Activated T-cell treated with anti-CD3 and anti-CD28 coated beads, Interleukin-2, amount 50 U/mL, for 24 hours (primary cell): ENCODE data around the gene RMRP.
"Not testable (repeated sequence)": the region's sequence is repeated elsewhere in the genome, so short reads cannot be mapped to it uniquely, and the experiment has no call there.

Experiments
- DNase-seq: peaks from one replicate; pipeline ENCODE4 v3.0.0-alpha.2; 2020
- H3K27ac Mint-ChIP-seq: 2 replicates; pipeline ENCODE4 v1.8.0; 2020; ENCODE audit warnings: mild to moderate bottlenecking, mixed read lengths
- H3K27me3 Mint-ChIP-seq: 2 replicates; pipeline ENCODE4 v1.8.0; 2020; ENCODE audit warnings: mixed read lengths
- H3K36me3 Mint-ChIP-seq: 2 replicates; pipeline ENCODE4 v1.8.0; 2020; ENCODE audit warnings: low read depth, mixed read lengths
- H3K4me1 Mint-ChIP-seq: 2 replicates; pipeline ENCODE4 v1.8.0; 2020; ENCODE audit warnings: low read depth, mixed read lengths
- H3K4me3 Mint-ChIP-seq: 2 replicates; pipeline ENCODE4 v1.8.0; 2020; ENCODE audit warnings: mild to moderate bottlenecking, moderate library complexity, mixed read lengths
- H3K9me3 Mint-ChIP-seq: 2 replicates; pipeline ENCODE4 v1.8.0; 2020; ENCODE audit warnings: mixed read lengths

Gene RMRP

DNA sequence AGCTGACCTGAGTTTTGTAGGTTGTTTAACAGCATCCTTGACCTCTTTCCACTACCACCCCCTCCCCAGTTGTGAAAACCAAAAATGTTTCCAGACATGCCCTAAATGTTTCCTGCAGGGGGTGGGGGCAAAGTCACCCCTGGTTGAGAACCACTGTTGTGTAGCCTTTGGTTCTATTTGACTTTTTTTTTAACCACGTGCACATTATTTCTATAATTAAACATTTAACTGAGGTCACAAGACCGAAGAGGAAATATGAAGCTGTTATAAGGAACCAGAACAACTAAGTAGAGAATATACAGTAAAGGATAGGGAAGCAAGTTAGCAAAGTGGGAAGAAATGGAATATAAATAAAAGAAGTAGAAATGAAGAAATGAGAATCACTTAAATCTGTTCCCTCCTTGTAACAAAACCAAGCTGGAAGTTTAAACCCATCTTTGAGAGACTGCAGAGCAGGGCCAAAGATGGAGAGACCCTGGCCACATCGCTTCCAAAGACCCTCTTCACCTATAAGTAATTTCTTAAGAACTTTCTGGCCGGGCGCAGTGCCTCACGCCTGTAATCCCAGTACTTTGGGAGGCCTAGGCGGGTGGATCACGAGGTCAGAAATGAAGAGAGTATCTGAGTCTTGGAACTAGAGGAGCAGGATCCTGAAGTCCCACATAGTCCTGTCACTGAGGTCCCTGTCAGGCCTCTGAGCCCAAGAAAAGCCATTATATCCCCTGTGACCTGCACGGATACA lies 21.5 kb downstream of the RMRP start:
- no peaks in the 10 kb centered on the region for H3K27me3 Mint-ChIP-seq
- H3K4me3 Mint-ChIP-seq, result no peak overlapping the region
- DNase-seq, result peak; percentile 19
- H3K4me1 Mint-ChIP-seq, result peaks cover 59% of the 10 kb centered on the region
- peak overlapping the region; percentile 84 for H3K27ac Mint-ChIP-seq
- no peaks in the 10 kb centered on the region for H3K9me3 Mint-ChIP-seq
- peaks cover 9% of the 10 kb centered on the region for H3K36me3 Mint-ChIP-seq

DNA sequence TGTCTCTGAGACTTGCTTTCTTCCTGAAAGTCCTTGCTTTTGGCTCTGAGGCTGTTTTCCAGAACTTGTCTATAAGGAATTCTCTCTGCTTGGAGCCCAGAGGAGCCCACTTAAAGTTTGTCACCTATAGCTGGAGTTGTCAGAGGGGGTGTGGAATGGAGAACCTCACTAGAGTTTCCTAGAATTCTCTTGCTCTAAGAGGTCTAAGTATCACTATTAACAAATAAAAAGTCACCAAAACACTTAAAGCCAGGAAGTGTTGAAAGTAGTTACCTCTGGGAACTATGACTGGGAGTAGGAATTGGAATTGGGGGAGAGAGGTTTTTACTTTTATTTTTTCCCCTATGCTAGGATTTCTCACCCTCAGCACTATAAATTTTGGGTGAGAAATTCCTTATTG lies 22.1 kb downstream of the RMRP start:
- H3K27me3 Mint-ChIP-seq, result no peaks in the 10 kb centered on the region
- H3K4me1 Mint-ChIP-seq, result peaks cover 57% of the 10 kb centered on the region
- H3K36me3 Mint-ChIP-seq, result peaks cover 5% of the 10 kb centered on the region
- H3K27ac Mint-ChIP-seq, result peak overlapping the region; percentile 84
- peak; percentile 3 for DNase-seq
- H3K9me3 Mint-ChIP-seq, result no peaks in the 10 kb centered on the region
- H3K4me3 Mint-ChIP-seq, result no peak overlapping the region

DNA sequence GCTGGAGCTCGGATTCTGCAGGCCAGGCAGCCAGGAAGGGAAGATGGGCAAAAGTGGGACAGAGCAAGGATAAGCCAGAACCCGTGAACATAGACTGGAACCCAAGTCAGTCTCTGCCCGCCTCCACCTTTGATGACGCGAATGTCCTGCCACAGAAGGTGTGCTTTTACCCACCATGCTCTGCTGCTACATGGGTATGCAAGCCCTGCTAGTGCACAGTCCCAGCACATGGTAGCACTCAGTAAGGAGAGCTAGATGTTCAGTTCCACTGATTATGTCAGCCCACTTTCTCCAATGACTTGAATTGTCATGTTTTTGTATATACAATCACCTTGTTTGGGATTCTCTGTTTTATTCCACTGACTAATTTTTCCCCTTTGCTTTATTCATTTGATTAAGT lies 28.2 kb downstream of the RMRP start:
- no peak overlapping the region for H3K27ac Mint-ChIP-seq
- H3K27me3 Mint-ChIP-seq, result no peaks in the 10 kb centered on the region
- H3K4me1 Mint-ChIP-seq, result peaks cover 11% of the 10 kb centered on the region
- peak; percentile 9 for DNase-seq
- no peaks in the 10 kb centered on the region for H3K36me3 Mint-ChIP-seq
- no peak overlapping the region for H3K4me3 Mint-ChIP-seq
- no peaks in the 10 kb centered on the region for H3K9me3 Mint-ChIP-seq

DNA sequence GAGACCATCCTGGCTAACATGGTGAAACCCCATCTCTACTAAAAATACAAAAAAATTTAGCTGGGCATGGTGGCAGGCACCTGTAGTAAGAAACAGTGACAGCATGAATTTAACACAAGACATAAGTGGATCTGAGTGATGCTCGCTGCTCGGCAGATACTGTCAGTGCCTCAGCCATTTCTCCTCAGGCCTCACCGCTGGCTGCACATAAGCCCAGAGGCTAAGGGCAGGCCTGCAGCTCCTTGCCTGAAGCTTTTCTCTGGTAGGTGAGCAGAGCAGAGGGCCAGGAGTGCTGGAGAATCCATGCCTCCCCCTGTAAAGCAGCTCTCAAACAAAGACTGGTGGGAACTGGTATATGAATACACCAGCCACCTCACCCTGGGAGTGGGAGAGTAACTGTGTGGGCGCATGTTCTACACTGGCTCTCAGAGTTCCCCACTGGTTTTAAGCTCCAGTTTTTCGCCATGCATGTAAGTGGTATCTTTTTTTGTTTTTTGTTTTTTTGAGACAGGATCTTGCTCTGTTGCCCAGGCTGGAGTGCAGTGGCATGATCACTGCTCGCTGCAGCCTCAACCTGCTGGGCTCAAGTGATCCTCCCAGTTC lies 29.3 kb downstream of the RMRP start:
- Mint-ChIP-seq H3K4me1 (peaks cover 9% of the 10 kb centered on the region), H3K27me3 (no peaks in the 10 kb centered on the region), H3K36me3 (no peaks in the 10 kb centered on the region), H3K9me3 (no peaks in the 10 kb centered on the region), H3K27ac (no peak overlapping the region), H3K4me3 (no peak overlapping the region)
- peak; percentile 22 for DNase-seq

DNA sequence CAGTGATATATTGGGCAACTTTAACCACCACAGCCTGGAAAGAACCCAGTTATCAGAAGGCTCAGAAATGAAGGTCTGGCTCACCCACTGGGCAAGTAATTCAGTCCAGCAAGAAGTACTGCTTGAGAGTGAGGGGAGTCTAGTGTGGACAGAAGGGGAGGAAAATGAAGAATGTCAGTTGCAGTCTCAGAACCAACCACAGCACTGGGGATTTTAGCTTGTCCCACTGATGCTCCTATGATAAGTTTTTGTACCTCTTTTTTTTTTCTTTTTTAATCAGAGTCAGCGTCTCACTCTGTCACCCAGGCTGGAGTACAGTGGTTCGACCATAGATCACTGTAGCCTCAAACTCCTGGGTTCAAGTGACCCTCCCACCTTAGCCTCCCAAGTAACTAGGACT lies 30.2 kb downstream of the RMRP start:
- Mint-ChIP-seq H3K4me3 (no peak overlapping the region), H3K27me3 (no peaks in the 10 kb centered on the region), H3K4me1 (peaks cover 9% of the 10 kb centered on the region), H3K9me3 (no peaks in the 10 kb centered on the region), H3K36me3 (no peaks in the 10 kb centered on the region), H3K27ac (no peak overlapping the region)
- DNase-seq, result no peak

DNA sequence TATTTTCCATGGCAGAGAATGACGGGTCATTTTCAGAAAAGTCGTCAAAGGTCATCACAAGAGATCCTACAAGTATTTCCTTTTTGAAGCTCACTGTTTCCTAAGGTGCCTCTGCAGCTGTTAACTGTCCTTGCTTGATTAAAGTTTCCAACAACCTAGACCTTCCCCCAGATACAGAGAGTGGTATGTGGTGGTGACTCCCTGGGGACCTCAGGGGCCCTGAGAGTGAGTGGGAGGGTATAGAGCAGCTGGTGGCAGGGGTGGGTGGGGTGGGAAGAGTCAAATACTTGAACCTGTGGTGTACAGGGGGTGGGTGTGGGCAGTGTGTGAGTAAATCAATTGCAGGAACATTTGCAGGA lies 38.0 kb downstream of the RMRP start:
- H3K27me3 Mint-ChIP-seq, result no peaks in the 10 kb centered on the region
- H3K4me1 Mint-ChIP-seq, result peaks cover 46% of the 10 kb centered on the region
- DNase-seq, result no peak
- no peaks in the 10 kb centered on the region for H3K9me3 Mint-ChIP-seq
- no peak overlapping the region for H3K4me3 Mint-ChIP-seq
- no peaks in the 10 kb centered on the region for H3K36me3 Mint-ChIP-seq
- peak overlapping the region; percentile 89 for H3K27ac Mint-ChIP-seq

DNA sequence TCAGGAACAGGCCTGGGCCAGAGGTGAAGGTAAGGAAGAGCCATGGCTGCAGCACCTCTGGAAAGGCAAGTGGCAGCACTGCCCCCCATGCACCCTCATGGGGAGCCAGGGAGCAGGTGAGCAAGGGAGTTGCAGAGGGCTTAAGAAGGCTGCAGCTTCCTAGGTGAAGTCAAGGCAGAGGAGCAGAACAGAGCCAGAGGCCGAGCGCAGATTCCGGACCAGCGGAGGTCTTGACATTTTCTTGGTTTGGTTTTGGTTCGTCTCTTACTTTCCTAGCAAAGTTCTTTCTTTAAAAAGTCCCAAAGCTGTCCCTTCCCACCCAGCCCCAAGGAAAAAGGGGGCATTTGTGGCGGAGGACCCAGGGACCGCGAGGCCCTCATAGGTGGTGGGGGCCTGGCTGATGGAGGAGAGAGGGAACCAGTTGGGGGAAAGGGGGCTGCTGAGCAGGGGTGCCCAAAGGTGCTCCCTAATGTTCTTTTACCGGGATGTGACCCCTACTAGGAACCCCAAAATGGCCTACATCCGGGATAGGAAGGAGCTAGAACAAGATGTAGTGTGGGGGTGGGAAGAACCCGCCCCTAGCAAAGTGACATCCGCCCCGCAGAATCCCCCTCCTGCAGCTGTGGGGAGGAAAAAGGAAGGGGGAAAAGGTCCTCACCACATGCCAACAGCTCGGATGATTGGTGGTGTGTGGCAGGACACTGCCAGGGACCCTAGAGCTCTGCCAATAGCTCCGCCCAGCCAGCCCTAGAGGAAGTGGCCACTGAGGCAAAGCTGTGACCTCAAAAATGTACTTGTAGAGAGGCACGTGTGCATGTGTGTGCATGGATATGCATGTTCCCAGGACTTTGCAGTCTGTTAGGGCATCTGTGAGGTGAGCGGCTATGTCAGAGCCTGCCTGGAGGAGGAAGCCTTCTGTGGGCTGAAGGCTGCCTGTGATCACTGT lies 38.7 kb downstream of the RMRP start:
- Mint-ChIP-seq H3K27me3 (no peaks in the 10 kb centered on the region), H3K4me3 (peak overlapping the region; percentile 37), H3K9me3 (no peaks in the 10 kb centered on the region), H3K27ac (peak overlapping the region; percentile 89), H3K4me1 (peaks cover 46% of the 10 kb centered on the region), H3K36me3 (no peaks in the 10 kb centered on the region)
- DNase-seq, result peak; percentile 67

DNA sequence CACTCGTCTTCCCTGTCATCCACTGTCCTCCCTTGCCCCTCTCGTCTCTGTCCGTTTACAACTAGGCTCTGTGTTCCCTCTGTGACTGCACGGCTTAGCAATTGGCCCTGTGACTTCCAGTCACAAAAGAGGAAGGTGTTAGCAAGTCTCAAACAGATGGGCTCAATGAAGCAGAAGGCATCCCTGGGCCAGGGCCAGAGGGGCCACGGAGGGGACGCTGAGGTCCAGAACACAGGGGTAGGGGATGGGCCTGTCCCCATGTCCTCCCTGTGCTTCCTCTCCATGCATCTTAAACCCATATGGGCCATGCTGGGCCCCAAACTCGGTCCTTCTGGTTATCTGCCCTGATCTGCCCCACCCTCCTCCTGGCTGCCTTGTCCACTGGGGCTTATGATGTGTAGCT lies 39.5 kb downstream of the RMRP start, which contains the start of gene CD72:
Gene CD72 (minus strand): TSS at position 89 of the 403 bp plus-strand sequence. CDS start 110 bp downstream, outside the sequence.
- Mint-ChIP-seq H3K4me1 (peaks cover 46% of the 10 kb centered on the region), H3K27me3 (no peaks in the 10 kb centered on the region), H3K9me3 (no peaks in the 10 kb centered on the region), H3K36me3 (no peaks in the 10 kb centered on the region), H3K27ac (peak within 1 kb of the TSS; percentile 89), H3K4me3 (peak within 1 kb of the TSS; percentile 74)
- DNase-seq, result no peak

DNA sequence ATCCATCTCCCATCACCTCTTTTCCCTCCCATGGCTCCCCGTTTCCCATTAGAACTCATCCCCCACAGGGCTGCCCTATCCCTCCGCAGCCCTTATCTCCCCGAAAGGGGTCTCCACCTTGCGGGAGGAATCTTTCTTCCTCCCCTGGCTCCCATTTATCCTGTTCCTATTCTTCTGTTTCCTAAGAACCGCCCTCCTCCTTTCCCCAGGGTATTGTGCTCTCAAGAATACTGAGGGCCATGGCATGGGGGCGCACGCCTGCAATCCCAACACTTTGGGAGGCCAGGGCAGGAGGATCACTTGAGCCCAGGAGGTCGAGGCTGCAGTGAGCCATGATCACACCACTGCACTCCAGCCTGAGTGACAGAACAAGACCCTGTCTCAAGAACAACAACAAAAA lies 40.3 kb downstream of the RMRP start:
- H3K4me3 Mint-ChIP-seq, result peak overlapping the region; percentile 74
- H3K36me3 Mint-ChIP-seq, result no peaks in the 10 kb centered on the region
- no peaks in the 10 kb centered on the region for H3K9me3 Mint-ChIP-seq
- H3K27me3 Mint-ChIP-seq, result no peaks in the 10 kb centered on the region
- peak overlapping the region; percentile 82 for H3K27ac Mint-ChIP-seq
- DNase-seq, result no peak
- H3K4me1 Mint-ChIP-seq, result peaks cover 46% of the 10 kb centered on the region

DNA sequence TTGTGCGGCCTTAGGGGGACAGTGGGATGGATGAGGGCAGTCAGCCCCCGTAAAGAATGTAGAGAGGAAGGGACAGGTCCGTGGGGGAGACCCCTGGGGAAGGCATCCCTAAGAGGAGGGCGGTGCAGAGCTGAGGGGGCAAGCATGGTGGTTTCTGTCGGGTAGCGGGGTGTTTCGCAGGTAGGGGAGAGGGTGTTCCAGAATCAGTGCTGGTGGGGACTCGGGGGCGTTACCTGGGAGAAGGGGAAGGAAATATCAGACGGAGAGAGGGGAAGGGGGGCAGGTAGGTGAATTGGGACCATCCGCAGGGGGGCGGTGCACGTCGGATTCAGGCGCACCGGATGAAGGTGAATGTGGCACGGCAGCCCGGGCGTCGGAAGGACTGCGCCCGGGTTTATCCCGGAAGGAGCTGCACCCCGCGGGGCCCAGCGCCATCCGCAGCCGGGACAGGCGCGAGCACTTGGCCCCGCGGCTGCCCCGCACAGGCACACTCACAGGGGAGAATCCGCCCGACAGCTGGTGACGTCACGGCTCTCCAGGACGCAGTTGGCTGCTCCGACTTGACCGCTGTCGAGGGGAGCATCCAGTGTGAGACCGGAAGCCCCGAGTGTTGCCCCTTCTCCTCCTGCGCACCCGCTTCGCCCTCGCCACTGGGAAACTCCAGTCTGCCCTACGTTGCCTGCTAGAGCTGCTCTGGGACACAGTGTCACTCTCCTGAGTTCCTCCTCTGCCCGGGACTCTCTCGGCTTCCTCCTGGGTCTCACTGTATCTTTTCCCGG lies 40.9 kb downstream of the RMRP start:
- H3K27me3 Mint-ChIP-seq, result no peaks in the 10 kb centered on the region
- H3K4me1 Mint-ChIP-seq, result peaks cover 46% of the 10 kb centered on the region
- peak; percentile 81 for DNase-seq
- peak overlapping the region; percentile 82 for H3K27ac Mint-ChIP-seq
- H3K9me3 Mint-ChIP-seq, result no peaks in the 10 kb centered on the region
- peak overlapping the region; percentile 74 for H3K4me3 Mint-ChIP-seq
- H3K36me3 Mint-ChIP-seq, result no peaks in the 10 kb centered on the region

DNA sequence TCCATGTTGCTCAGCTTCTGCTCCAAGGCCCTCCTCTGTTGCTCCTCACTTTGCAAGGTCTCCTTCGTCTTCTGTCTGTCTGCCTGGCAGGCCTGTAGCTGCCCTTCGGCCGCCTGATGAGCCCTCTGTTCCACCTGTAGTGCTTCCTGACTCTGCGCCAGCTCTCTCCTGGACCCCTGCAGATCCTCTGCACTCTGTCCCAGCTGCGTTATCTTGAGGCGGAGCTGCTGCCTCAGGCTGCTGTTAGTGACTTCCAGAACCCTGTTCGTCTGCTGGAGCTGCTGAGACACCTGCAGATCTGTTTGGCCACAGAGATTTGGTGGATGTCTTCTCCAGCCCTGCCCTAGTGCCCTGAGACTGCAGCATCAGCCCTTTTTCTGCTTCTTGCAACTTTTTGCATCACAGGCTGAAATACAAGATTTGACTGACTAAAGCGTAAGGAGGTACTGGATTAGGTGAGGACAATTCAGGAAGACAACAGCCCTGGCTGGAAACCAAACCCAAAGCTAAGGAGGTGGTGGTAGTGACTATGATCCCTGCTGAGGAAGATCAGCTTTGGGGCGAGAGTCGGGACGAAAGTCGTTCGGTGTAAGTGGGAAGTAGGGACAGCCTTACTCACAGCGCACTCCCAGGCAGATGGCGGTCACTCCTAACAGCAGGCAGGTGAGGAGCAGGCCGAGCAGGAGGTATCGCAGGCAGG lies 41.7 kb downstream of the RMRP start:
- Mint-ChIP-seq H3K9me3 (no peaks in the 10 kb centered on the region), H3K27ac (peak overlapping the region; percentile 45)
- DNase-seq, result no peak

DNA sequence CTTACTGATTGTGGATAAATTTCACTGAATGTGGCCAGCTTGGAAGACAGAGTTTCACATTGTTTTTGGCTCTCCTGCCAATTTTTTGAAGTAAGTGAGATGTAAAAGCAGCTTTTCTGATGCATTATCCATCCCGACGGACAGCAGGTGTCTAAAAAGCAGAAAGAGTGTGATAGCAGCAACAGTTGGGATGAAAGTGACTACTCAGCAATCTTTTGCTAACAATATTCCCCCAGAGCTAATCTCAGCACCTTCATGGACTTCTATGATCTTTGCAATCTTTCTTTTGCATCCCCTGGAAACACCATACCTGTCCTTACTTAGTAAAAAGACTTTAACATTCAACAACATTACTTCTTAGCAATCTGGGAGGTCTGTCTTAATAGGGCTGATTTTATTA lies 45.0 kb downstream of the RMRP start:
- H3K4me1 Mint-ChIP-seq, result peaks cover 19% of the 10 kb centered on the region
- no peak overlapping the region for H3K27ac Mint-ChIP-seq
- H3K27me3 Mint-ChIP-seq, result no peaks in the 10 kb centered on the region
- DNase-seq, result no peak
- H3K9me3 Mint-ChIP-seq, result no peaks in the 10 kb centered on the region
- no peak overlapping the region for H3K4me3 Mint-ChIP-seq
- peaks cover 19% of the 10 kb centered on the region for H3K36me3 Mint-ChIP-seq

More for the DNA sequence above, 41.7 kb downstream of the RMRP start:
- H3K4me1 Mint-ChIP-seq, result peaks cover 49% of the 10 kb centered on the region
- peak overlapping the region; percentile 74 for H3K4me3 Mint-ChIP-seq
- H3K36me3 Mint-ChIP-seq, result no peaks in the 10 kb centered on the region
- H3K27me3 Mint-ChIP-seq, result no peaks in the 10 kb centered on the region

DNA sequence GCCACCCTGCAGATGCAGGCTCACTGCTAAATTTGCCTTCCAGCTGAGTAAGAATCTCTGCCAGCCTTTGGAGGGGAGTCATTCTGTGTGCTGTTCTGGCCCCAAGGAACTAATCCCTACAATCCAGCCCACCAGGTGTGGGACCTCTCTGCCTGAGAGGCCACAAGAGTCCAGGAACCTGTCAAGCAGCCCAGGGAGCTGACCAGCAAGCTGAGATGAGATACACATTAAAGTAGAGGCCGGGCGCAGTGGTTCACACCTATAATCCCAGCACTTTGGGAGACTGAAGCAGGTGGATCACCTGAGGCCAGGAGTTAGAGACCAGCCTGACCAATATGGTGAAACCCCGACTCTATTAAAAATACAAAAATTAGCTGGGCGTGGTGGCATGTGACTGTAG lies 45.8 kb downstream of the RMRP start:
- not testable (repeated sequence) for DNase-seq, H3K4me3 Mint-ChIP-seq, H3K27ac Mint-ChIP-seq, H3K9me3 Mint-ChIP-seq, H3K27me3 Mint-ChIP-seq
- Mint-ChIP-seq H3K4me1 (peaks cover 17% of the 10 kb centered on the region), H3K36me3 (peaks cover 27% of the 10 kb centered on the region)
